Measurements from ENCODE around the gene SORBS1. TPM values are rescaled to one million over a fixed set of nuclear protein-coding genes. Genes with fewer than 3 reads are reported as not detected.

SORBS1 gene
- total and polyA plus RNA-seq, 2 of the 13 experiments (the other 11 are each of a cell fraction or from before 2014, with no cell fraction given) = 16.8 to 39.8 TPM

GRCh38 chr10:95278061-95278988, 282.8 kb downstream of the SORBS1 start (continued):
- TF ChIP-seq ATF3 (CRISPR knock-in tag; IDR thresholded peaks at IDR 0.05) (peak; percentile 71; the same call in 1 of the 2 replicates), SALL1 (CRISPR knock-in tag; IDR thresholded peaks at IDR 0.05) (peak; percentile 92), PAXIP1 (CRISPR knock-in tag; conservative IDR thresholded peaks at IDR 0.05) (peak; percentile 87), ZFP1 (CRISPR knock-in tag; IDR thresholded peaks at IDR 0.05) (peak; percentile 80; the same call in 1 of the 2 replicates), KDM1A (CRISPR knock-in tag; IDR thresholded peaks at IDR 0.05) (peak; percentile 95), ZBTB10 (CRISPR knock-in tag; IDR thresholded peaks at IDR 0.05; ENCODE audit: borderline replicate concordance) (peak; percentile 53; the same call in 1 of the 2 replicates), ZBED4 (CRISPR knock-in tag; IDR thresholded peaks at IDR 0.05; ENCODE audit: borderline replicate concordance) (no peak), PCBP2 (optimal IDR thresholded peaks at IDR 0.05; ENCODE audit: low read depth, low read length, poor library complexity, severe bottlenecking) (no peak), ZSCAN9 (CRISPR knock-in tag; IDR thresholded peaks at IDR 0.05; ENCODE audit: borderline replicate concordance) (peak; percentile 79), SKI (IDR thresholded peaks at IDR 0.05; ENCODE audit: partially characterized antibody) (peak; percentile 40), KMT2B (CRISPR knock-in tag; IDR thresholded peaks at IDR 0.05) (peak; percentile 48; the same call in 1 of the 2 replicates), TEAD3 (CRISPR knock-in tag; optimal IDR thresholded peaks at IDR 0.05; ENCODE audit: borderline replicate concordance) (peak; percentile 94), ZNF574 (CRISPR knock-in tag; IDR thresholded peaks at IDR 0.05) (peak; percentile 66), MIER3 (CRISPR knock-in tag; IDR thresholded peaks at IDR 0.05; ENCODE audit: borderline replicate concordance) (peak; percentile 66; the same call in 1 of the 2 replicates), ZNF879 (CRISPR knock-in tag; IDR thresholded peaks at IDR 0.05) (no peak)
